ENCODE measurements around the gene TMEM212. TPM values are rescaled to one million over a fixed set of nuclear protein-coding genes. Genes with fewer than 3 reads are reported as not detected.

The TMEM212 gene
- total and polyA plus RNA-seq, 9 of the 15 experiments (the other 6 are each of a cell fraction or from before 2014, with no cell fraction given) = not detected

- ChIA-PET POLR2A (no interaction called here), CTCF (ENCODE audit: low intra/inter-chr PET ratio) (no interaction called here)
- no peak overlapping the region for H3K27ac ChIP-seq (ENCODE audit: extremely low read depth, low read depth, low read length)
- H3K9me3 ChIP-seq (replicated peaks; ENCODE audit: control insufficient read depth, insufficient read depth, low read depth, low read length) = peaks cover 5% of the 10 kb centered on the region
- ATAC-seq (no peak), DNase-seq (ENCODE audit: extremely low read depth in 1 of 4, low spot score in 3 of 4) (peak in 1 of 4 experiments; percentile 45), FAIRE-seq (no peak)
- WGBS (ENCODE audit: insufficient coverage, low coverage, missing lambda C conversion rate) = 15% methylated on average over 5 of the region's 5 CpGs
- H3K79me2 ChIP-seq (ENCODE audit: control insufficient read depth, insufficient read depth, low read length) = no peaks in the 10 kb centered on the region
- in situ Hi-C loops (cut with MboI) = no loop called here
- intact Hi-C loops (cut with micrococcal nuclease) = no loop called here
- H3K9ac ChIP-seq (ENCODE audit: insufficient read depth in 1 of 2, low read depth in 2 of 2, low read length in 2 of 2) = no peak overlapping the region
- peaks cover 6% of the 10 kb centered on the region in 2 experiments; a peak in 3 of 5 replicates for H3K4me1 ChIP-seq (replicated peaks in 1 of 2; ENCODE audit: control insufficient read depth in 2 of 2, insufficient read depth in 2 of 2, low read length in 2 of 2)
- H3K4me2 ChIP-seq (ENCODE audit: insufficient read depth, low read length) = no peak overlapping the region
- H3K27me3 ChIP-seq (ENCODE audit: control insufficient read depth in 2 of 2, insufficient read depth in 2 of 2, low read length in 2 of 2) = no peaks in the 10 kb centered on the region; a peak in 1 of 5 replicates
- no TSS peak for BruUV-seq (replicated peaks)
- no peak overlapping the region for H2AFZ ChIP-seq (ENCODE audit: low read depth, low read length)
- no peaks in the 10 kb centered on the region for H3K9me1 ChIP-seq (ENCODE audit: control insufficient read depth, insufficient read depth, low read length)
- H3K36me3 ChIP-seq (ENCODE audit: control insufficient read depth, insufficient read depth, low read length) = no peaks in the 10 kb centered on the region
- no peaks in the 10 kb centered on the region for H4K20me1 ChIP-seq (replicated peaks; ENCODE audit: control insufficient read depth, insufficient read depth, low read length)
- H3K4me3 ChIP-seq = no peak overlapping the region
- TF ChIP-seq PBX2 (CRISPR knock-in tag; IDR thresholded peaks at IDR 0.05; ENCODE audit: low read depth) (no peak), PBX2 (tag; conservative IDR thresholded peaks at IDR 0.05; ENCODE audit: low read depth) (peak; percentile 94), CEBPB (tag; IDR thresholded peaks at IDR 0.05) (no peak), NFATC3 (IDR thresholded peaks at IDR 0.05) (peak; percentile 72; the same call in 1 of the 2 replicates), SMARCE1 (IDR thresholded peaks at IDR 0.05) (peak; percentile 85), ZNF707 (CRISPR knock-in tag; conservative IDR thresholded peaks at IDR 0.05) (no peak), ATF3 (IDR thresholded peaks at IDR 0.05) (peak; percentile 81), ATF3 (CRISPR knock-in tag; conservative IDR thresholded peaks at IDR 0.05) (no peak), VEZF1 (CRISPR knock-in tag; IDR thresholded peaks at IDR 0.05) (0 out of 2 replicates have a peak, but pooled peaks have one; percentile 23), TRIM24 (IDR thresholded peaks at IDR 0.05) (0 out of 4 replicates have a peak, but pooled peaks of 1 of the 2 experiments have one; percentile 22), TCF3 (CRISPR knock-in tag; IDR thresholded peaks at IDR 0.05) (peak; percentile 53; the same call in 1 of the 2 replicates), TBP (optimal IDR thresholded peaks at IDR 0.05; ENCODE audit: low read depth, low read length) (no peak), HEY1 (CRISPR knock-in tag; IDR thresholded peaks at IDR 0.05; ENCODE audit: borderline replicate concordance) (no peak), ZNF445 (CRISPR knock-in tag; IDR thresholded peaks at IDR 0.05; ENCODE audit: low read depth) (no peak), ZNF280A (IDR thresholded peaks at IDR 0.05; ENCODE audit: low read depth, partially characterized antibody) (no peak), EWSR1 (IDR thresholded peaks at IDR 0.05; ENCODE audit: borderline replicate concordance, low read depth, partially characterized antibody) (no peak), ZSCAN29 (IDR thresholded peaks at IDR 0.05) (no peak)
Measured at GRCh38 chr3:171851660-171852058, 8.5 kb downstream of the TMEM212 start.
